SK-N-SH treated with all-trans-retinoic acid at 6 μM for 48 hours (cell line): ENCODE results near the gene GLT8D1.

Experiments used
- ARNTL ChIP-seq: fragments of 450-650 bp; formaldehyde crosslinking; IDR thresholded peaks from 2 replicates; pipeline ENCODE4 v1.5.0; 2020; ENCODE audit warnings: low read depth, mild to moderate bottlenecking, moderate library complexity, borderline replicate concordance
- CSDC2 ChIP-seq: fragments of 250-450 bp; sonication (Bioruptor Pico); IDR thresholded peaks from 2 replicates; pipeline ENCODE4 v1.5.0; 2020; ENCODE audit warnings: mild to moderate bottlenecking, moderate library complexity
- ESRRG ChIP-seq: fragments of 250-450 bp; sonication (Bioruptor Pico); IDR thresholded peaks from 2 replicates; pipeline ENCODE4 v1.6.1; 2021; ENCODE audit warnings: mild to moderate bottlenecking
- RARB ChIP-seq: fragments of 250-450 bp; sonication (Bioruptor Pico); IDR thresholded peaks from 2 replicates; pipeline ENCODE4 v1.8.0; 2021; ENCODE audit warnings: mild to moderate bottlenecking, moderate library complexity
- TCF4 ChIP-seq: fragments of 250-450 bp; sonication (Bioruptor Pico); IDR thresholded peaks from 2 replicates; pipeline ENCODE4 v1.8.0; 2021; ENCODE audit warnings: mild to moderate bottlenecking, moderate library complexity, borderline replicate concordance
- ZC3H10 ChIP-seq: fragments of 250-450 bp; sonication (Bioruptor Pico); IDR thresholded peaks from 2 replicates; pipeline ENCODE4 v1.5.1; 2021; ENCODE audit warnings: mild to moderate bottlenecking, moderate library complexity
- ZNF8 ChIP-seq: fragments of 450-650 bp; formaldehyde crosslinking; IDR thresholded peaks from 2 replicates; pipeline ENCODE4 v1.5.0; 2020; ENCODE audit warnings: mild to moderate bottlenecking, moderate library complexity
- TF ChIP-seq, protein P1 (sequence below): fragments of 250-450 bp; sonication (Bioruptor Pico); IDR thresholded peaks from 2 replicates; pipeline ENCODE4 v1.8.0; 2020; ENCODE audit warnings: mild to moderate bottlenecking, moderate library complexity, borderline replicate concordance
- TF ChIP-seq, protein P2 (sequence below): fragments of 250-450 bp; sonication (Bioruptor Pico); IDR thresholded peaks from 2 replicates; pipeline ENCODE4 v1.5.1; 2020; ENCODE audit warnings: low read depth, mild to moderate bottlenecking, moderate library complexity

- no peak for TF ChIP-seq CSDC2 (CRISPR knock-in tag)
- no peak for TF ChIP-seq ARNTL
- no peak for TF ChIP-seq ESRRG (CRISPR knock-in tag)
- no peak for TF ChIP-seq RARB (CRISPR knock-in tag)
- no peak for TF ChIP-seq TCF4
- no peak for TF ChIP-seq ZNF8 (CRISPR knock-in tag)
- TF ChIP-seq ZC3H10: no peak
- TF ChIP-seq, protein P1, sequence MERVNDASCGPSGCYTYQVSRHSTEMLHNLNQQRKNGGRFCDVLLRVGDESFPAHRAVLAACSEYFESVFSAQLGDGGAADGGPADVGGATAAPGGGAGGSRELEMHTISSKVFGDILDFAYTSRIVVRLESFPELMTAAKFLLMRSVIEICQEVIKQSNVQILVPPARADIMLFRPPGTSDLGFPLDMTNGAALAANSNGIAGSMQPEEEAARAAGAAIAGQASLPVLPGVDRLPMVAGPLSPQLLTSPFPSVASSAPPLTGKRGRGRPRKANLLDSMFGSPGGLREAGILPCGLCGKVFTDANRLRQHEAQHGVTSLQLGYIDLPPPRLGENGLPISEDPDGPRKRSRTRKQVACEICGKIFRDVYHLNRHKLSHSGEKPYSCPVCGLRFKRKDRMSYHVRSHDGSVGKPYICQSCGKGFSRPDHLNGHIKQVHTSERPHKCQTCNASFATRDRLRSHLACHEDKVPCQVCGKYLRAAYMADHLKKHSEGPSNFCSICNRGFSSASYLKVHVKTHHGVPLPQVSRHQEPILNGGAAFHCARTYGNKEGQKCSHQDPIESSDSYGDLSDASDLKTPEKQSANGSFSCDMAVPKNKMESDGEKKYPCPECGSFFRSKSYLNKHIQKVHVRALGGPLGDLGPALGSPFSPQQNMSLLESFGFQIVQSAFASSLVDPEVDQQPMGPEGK (CRISPR knock-in tag): no peak
- TF ChIP-seq, protein P2, sequence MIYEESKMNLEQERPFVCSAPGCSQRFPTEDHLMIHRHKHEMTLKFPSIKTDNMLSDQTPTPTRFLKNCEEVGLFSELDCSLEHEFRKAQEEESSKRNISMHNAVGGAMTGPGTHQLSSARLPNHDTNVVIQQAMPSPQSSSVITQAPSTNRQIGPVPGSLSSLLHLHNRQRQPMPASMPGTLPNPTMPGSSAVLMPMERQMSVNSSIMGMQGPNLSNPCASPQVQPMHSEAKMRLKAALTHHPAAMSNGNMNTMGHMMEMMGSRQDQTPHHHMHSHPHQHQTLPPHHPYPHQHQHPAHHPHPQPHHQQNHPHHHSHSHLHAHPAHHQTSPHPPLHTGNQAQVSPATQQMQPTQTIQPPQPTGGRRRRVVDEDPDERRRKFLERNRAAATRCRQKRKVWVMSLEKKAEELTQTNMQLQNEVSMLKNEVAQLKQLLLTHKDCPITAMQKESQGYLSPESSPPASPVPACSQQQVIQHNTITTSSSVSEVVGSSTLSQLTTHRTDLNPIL: no peak
These were observed 14.0 kb upstream of the GLT8D1 start for GRCh38 chr3:52719618-52720017.
